Loucy (cell line): ENCODE results near the gene CFAP77.

Experiments
- H2AFZ ChIP-seq: fragments of 200-600 bp; sonication (generic); 2 replicates; pipeline ENCODE4 v1.6.0; 2016; ENCODE audit warnings: antibody characterized with exemption, mild to moderate bottlenecking, low read length, moderate library complexity
- H3F3A ChIP-seq: fragments of 200-600 bp; 2 replicates; pipeline ENCODE4 v1.6.0; 2016; ENCODE audit warnings: antibody characterized with exemption, low read depth, mild to moderate bottlenecking
- H3K27me3 ChIP-seq: fragments of 200-600 bp; sonication (generic); 2 replicates; pipeline ENCODE4 v1.6.1; 2014; ENCODE audit warnings: low read length, mild to moderate bottlenecking; ENCODE audit not compliant: insufficient read depth, poor library complexity, severe bottlenecking
- H3K36me3 ChIP-seq: fragments of 200-600 bp; sonication (generic); 2 replicates; pipeline ENCODE4 v1.6.1; 2016; ENCODE audit warnings: low read length; ENCODE audit not compliant: insufficient read depth
- H3K4me1 ChIP-seq: fragments of 200-600 bp; sonication (generic); 2 replicates; pipeline ENCODE4 v1.5.1; 2014; ENCODE audit warnings: low read length, mild to moderate bottlenecking; ENCODE audit not compliant: insufficient read depth, poor library complexity, severe bottlenecking
- H3K4me2 ChIP-seq: fragments of 200-600 bp; sonication (generic); 2 replicates; pipeline ENCODE4 v1.6.0; 2014; ENCODE audit warnings: antibody characterized with exemption, low read length, low read depth, mild to moderate bottlenecking; ENCODE audit not compliant: poor library complexity, severe bottlenecking
- H3K4me3 ChIP-seq: fragments of 200-600 bp; sonication (generic); 2 replicates; pipeline ENCODE4 v1.5.1; 2014; ENCODE audit warnings: low read length, mild to moderate bottlenecking, mixed read lengths; ENCODE audit not compliant: poor library complexity, severe bottlenecking
- H3K79me2 ChIP-seq: fragments of 200-600 bp; sonication (generic); 2 replicates; pipeline ENCODE4 v1.6.1; 2014; ENCODE audit warnings: low read length; ENCODE audit not compliant: insufficient read depth
- H3K9ac ChIP-seq: fragments of 200-600 bp; sonication (generic); 2 replicates; pipeline ENCODE4 v1.6.0; 2014; ENCODE audit warnings: mild to moderate bottlenecking, low read depth, low read length, moderate library complexity; ENCODE audit not compliant: poor library complexity, severe bottlenecking
- H3K9me2 ChIP-seq: fragments of 200-600 bp; sonication (generic); replicated peaks from 2 replicates; pipeline ENCODE4 v1.6.1; 2016; ENCODE audit warnings: low read depth, low read length, mixed read lengths
- H3K9me3 ChIP-seq: fragments of 200-600 bp; sonication (generic); 2 replicates; pipeline ENCODE4 v1.6.1; 2014; ENCODE audit warnings: mild to moderate bottlenecking, antibody characterized with exemption, low read length, low read depth; ENCODE audit not compliant: insufficient read depth
- H4K20me1 ChIP-seq: fragments of 200-600 bp; sonication (generic); 2 replicates; pipeline ENCODE4 v1.6.0; 2014; ENCODE audit warnings: antibody characterized with exemption, low read length, mild to moderate bottlenecking; ENCODE audit not compliant: insufficient read depth, poor library complexity, severe bottlenecking
- CTCF ChIP-seq: fragments of 200-600 bp; sonication (generic); conservative IDR thresholded peaks from 2 replicates; pipeline ENCODE4 v1.5.1; 2014; ENCODE audit warnings: mild to moderate bottlenecking, antibody characterized with exemption, low read length
- EZH2phosphoT487 ChIP-seq: fragments of 200-600 bp; IDR thresholded peaks from 2 replicates; pipeline ENCODE4 v1.6.1; 2018; ENCODE audit warnings: antibody characterized with exemption, mild to moderate bottlenecking, moderate library complexity, borderline replicate concordance

The CFAP77 gene

GRCh38 chr9:132547976-132548730 lies 138.1 kb downstream of the CFAP77 start:
- no peak overlapping the region for H3K4me3 ChIP-seq
- H3K9me3 ChIP-seq, result no peaks in the 10 kb centered on the region
- TF ChIP-seq EZH2phosphoT487 (no peak), CTCF (no peak)
- H3K79me2 ChIP-seq, result no peaks in the 10 kb centered on the region
- peaks cover 7% of the 10 kb centered on the region for H3K4me1 ChIP-seq
- H3K9me2 ChIP-seq, result no peaks in the 10 kb centered on the region
- H2AFZ ChIP-seq, result no peak overlapping the region
- no peak overlapping the region for H3K9ac ChIP-seq
- H3F3A ChIP-seq, result no peaks in the 10 kb centered on the region
- H3K36me3 ChIP-seq, result no peaks in the 10 kb centered on the region
- H4K20me1 ChIP-seq, result no peaks in the 10 kb centered on the region
- H3K27me3 ChIP-seq, result no peaks in the 10 kb centered on the region
- no peak overlapping the region for H3K4me2 ChIP-seq

GRCh38 chr9:132548751-132549640 lies 139.0 kb downstream of the CFAP77 start:
- Histone ChIP-seq H3K9me3 (no peaks in the 10 kb centered on the region), H3K4me1 (peaks cover 7% of the 10 kb centered on the region), H3K27me3 (no peaks in the 10 kb centered on the region)

GRCh38 chr9:132551556-132551955 lies 141.5 kb downstream of the CFAP77 start:
- no peaks in the 10 kb centered on the region for H3F3A ChIP-seq
- no peak overlapping the region for H3K4me2 ChIP-seq
- no peaks in the 10 kb centered on the region for H3K27me3 ChIP-seq
- H3K36me3 ChIP-seq, result no peaks in the 10 kb centered on the region
- no peaks in the 10 kb centered on the region for H3K9me3 ChIP-seq
- no peaks in the 10 kb centered on the region for H3K9me2 ChIP-seq
- H3K4me3 ChIP-seq, result no peak overlapping the region
- H4K20me1 ChIP-seq, result no peaks in the 10 kb centered on the region
- H3K9ac ChIP-seq, result no peak overlapping the region
- no peak for TF ChIP-seq CTCF
- TF ChIP-seq EZH2phosphoT487, result no peak
- H3K79me2 ChIP-seq, result no peaks in the 10 kb centered on the region
- no peak overlapping the region for H2AFZ ChIP-seq
- H3K4me1 ChIP-seq, result peaks cover 2% of the 10 kb centered on the region

More at GRCh38 chr9:132548751-132549640, 139.0 kb downstream of the CFAP77 start:
- Histone ChIP-seq H3K36me3 (no peaks in the 10 kb centered on the region), H3K9me2 (no peaks in the 10 kb centered on the region), H3K4me2 (no peak overlapping the region), H3K9ac (no peak overlapping the region), H2AFZ (no peak overlapping the region), H4K20me1 (no peaks in the 10 kb centered on the region), H3F3A (no peaks in the 10 kb centered on the region), H3K4me3 (no peak overlapping the region), H3K79me2 (no peaks in the 10 kb centered on the region)
- TF ChIP-seq EZH2phosphoT487 (no peak), CTCF (no peak)
